SJSA1 (cell line): ENCODE measurements around the gene PLAU. TPM values are rescaled to one million over a fixed set of nuclear protein-coding genes. Genes with fewer than 3 reads are reported as not detected.

Experiments
- DNase-seq, 2 experiments: peaks; one replicate each; pipeline ENCODE4 v3.0.0-alpha.2; 2015 to 2020; ENCODE audit warnings: low spot score in 2 of 2, low read depth in 1 of 2
- H3K27ac ChIP-seq: fragments of 250-450 bp; sonication (Bioruptor Pico); 2 replicates; pipeline ENCODE4 v1.5.1; 2020; ENCODE audit warnings: mild to moderate bottlenecking, moderate library complexity
- H3K27me3 ChIP-seq: fragments of 250-450 bp; sonication (Bioruptor Pico); replicated peaks from 2 replicates; pipeline ENCODE4 v1.5.1; 2020; ENCODE audit warnings: mild to moderate bottlenecking, moderate library complexity
- H3K36me3 ChIP-seq: fragments of 250-450 bp; sonication (Bioruptor Pico); 2 replicates; pipeline ENCODE4 v1.5.1; 2020; ENCODE audit warnings: mild to moderate bottlenecking
- H3K4me1 ChIP-seq: fragments of 250-450 bp; sonication (Bioruptor Pico); replicated peaks from 2 replicates; pipeline ENCODE4 v1.6.1; 2021; ENCODE audit warnings: mild to moderate bottlenecking
- H3K4me3 ChIP-seq: fragments of 250-450 bp; sonication (Bioruptor Pico); 2 replicates; pipeline ENCODE4 v1.5.1; 2020; ENCODE audit warnings: mild to moderate bottlenecking
- H3K9me3 ChIP-seq: fragments of 250-450 bp; sonication (Bioruptor Pico); replicated peaks from 2 replicates; pipeline ENCODE4 v1.5.1; 2020; ENCODE audit warnings: mild to moderate bottlenecking
- total RNA-seq: library from RNA; depleted of rRNA; stranded (reverse); fragments of >200 nt; shearing (Covaris generic); gene quantifications from 2 replicates; pipeline ENCODE4 v1.2.3, GENCODE V29; 2014; rRNA removed

Gene PLAU
- total RNA-seq, 1 experiment from 2014 or later = 4.7 TPM

GRCh38 chr10:73967022-73967429, 56.1 kb downstream of the PLAU start:
- peak in 1 of 2 experiments; percentile 46 for DNase-seq
- Histone ChIP-seq H3K36me3 (no peaks in the 10 kb centered on the region), H3K9me3 (no peaks in the 10 kb centered on the region), H3K4me3 (no peak overlapping the region), H3K27ac (peak overlapping the region; percentile 85), H3K4me1 (peaks cover 54% of the 10 kb centered on the region), H3K27me3 (no peaks in the 10 kb centered on the region)

Other genes starting within 250 kb of the PLAU start
- 0.81 and 3.2 TPM in 2 replicates for gene AGAP5, start 213.0 kb upstream of the PLAU start, total RNA-seq
- 42.6 and 66.5 TPM in 2 replicates for gene SEC24C, start 166.8 kb upstream of the PLAU start, total RNA-seq
- 54.4 and 58.7 TPM in 2 replicates for gene CHCHD1, start 129.1 kb upstream of the PLAU start, total RNA-seq
- gene ZSWIM8, start 125.5 kb upstream of the PLAU start, total RNA-seq = 27.0 and 35.8 TPM in 2 replicates
- 9.1 and 9.2 TPM in 2 replicates for gene NDST2, start 99.5 kb upstream of the PLAU start, total RNA-seq
- 12.5 and 17.6 TPM in 2 replicates for gene CAMK2G, start 36.6 kb upstream of the PLAU start, total RNA-seq
- gene VCL, start 87.0 kb downstream of the PLAU start, total RNA-seq = 313 and 378 TPM in 2 replicates
- gene AP3M1, start 239.7 kb downstream of the PLAU start, total RNA-seq = 31.4 and 38.8 TPM in 2 replicates
- 39.5 and 63.0 TPM in 2 replicates for gene ADK, start 240.1 kb downstream of the PLAU start, total RNA-seq